AG08396 (cell line): Measurements from ENCODE around the gene PAMR1.
"Not testable (repeated sequence)": the region's sequence is repeated elsewhere in the genome, so short reads cannot be mapped to it uniquely, and the experiment has no call there.

ENCODE experiments used
- DNase-seq: peaks from one replicate; pipeline ENCODE4 v3.0.0; 2012; ENCODE audit warnings: low spot score, mixed read lengths

PAMR1 gene

DNA sequence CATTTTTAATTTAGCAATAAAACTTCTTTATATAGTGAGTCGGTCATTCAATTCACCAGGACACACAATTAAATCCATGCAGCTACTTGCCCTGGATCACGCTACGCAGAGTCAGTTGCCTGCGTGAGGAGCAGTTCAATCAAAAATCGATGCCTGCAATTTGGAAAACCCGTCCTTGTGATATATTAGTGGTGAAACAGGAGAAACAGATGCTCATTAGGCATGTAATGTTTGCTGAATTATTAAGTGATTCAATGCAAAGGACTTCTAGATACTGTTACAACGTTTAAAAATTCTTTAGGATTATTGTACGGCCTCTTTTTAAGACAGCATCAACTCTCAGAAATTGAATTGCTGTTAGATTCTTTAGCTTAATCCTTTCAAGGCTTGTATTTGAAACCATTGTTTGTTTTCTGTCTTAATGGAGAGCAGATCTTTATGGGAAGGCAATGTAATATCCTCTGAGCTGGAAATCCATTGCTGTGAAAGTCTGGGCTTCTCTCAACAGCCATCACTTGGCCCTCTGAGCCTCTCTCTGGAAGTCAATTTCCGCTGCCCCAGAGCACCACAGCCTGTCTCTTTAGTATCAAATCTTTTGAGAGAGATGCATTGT, 20.1 kb upstream of the PAMR1 start:
- DNase-seq = no peak

DNA sequence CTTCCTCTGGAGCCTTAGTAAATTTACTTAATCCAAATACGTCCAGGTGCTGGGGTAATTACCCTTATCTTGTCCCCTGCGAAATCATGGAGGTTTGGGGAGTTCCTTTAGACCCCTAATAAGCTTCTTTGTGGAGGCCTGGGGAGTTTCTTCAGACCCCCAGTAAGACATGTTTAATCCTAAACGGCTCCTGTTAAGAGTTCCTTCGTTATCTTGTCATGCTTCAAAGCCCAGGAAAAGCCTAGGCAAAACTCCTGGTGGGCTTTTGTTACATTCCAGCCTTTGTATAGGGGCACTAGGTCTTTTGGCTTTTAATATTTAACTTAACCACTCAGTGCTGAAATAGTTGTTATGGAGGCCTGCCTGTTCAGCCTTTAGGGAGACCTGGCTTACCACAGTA, 18.1 kb upstream of the PAMR1 start:
- DNase-seq = no peak

DNA sequence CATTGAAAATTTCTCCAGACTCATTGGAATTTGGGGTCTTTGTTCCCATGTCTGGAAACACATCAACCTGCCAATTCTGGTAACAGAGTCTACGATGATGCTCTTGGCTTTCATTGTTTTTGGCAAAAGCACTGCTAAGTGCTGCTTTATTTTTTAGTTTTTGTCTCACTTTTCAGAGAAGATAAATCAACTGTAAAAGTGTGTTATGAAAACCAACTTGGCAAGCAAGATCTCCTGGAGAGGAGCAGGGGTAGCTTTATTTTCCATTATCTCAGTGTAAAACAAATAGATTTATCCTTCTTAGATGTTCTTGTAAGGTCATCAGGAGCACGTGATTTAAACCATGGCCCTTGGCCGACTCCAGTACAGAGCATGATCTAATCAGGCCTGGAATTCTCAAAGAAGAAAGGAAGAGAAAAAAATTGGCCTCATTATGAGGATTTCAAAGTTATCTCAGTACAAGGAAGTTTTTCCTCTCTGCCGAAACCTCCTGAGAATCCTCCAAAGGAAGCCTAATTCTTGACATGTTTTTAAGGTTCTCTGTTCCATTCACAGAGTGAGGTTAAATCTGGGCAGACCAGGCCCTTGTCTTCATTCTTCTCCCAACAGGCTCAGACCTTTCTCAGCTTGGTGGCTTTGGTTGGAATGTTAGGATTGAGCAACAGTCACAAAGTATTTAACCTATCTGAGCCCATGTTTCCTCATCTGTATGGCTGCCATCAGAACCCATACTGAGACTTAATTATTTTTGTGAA, 16.4 kb upstream of the PAMR1 start:
- DNase-seq = no peak

DNA sequence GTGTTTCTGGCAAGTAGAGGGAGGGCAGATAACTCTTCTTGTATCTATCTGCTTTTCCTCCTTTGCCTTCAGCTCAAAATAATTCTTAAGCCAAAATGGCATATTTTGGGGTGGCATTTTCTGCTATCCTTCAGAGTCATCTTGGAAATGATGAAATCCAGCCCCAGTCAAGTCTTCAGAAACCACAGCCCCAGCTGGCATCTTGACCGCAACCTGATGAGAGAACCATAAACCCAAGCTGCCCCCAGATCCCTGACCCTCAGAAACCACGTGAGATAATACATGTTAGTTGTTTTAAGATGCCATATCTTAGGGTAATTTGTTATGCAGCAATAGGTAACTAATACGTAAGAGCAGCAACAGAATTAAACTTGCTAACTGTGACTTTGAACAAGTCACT, 15.1 kb upstream of the PAMR1 start:
- no peak for DNase-seq

DNA sequence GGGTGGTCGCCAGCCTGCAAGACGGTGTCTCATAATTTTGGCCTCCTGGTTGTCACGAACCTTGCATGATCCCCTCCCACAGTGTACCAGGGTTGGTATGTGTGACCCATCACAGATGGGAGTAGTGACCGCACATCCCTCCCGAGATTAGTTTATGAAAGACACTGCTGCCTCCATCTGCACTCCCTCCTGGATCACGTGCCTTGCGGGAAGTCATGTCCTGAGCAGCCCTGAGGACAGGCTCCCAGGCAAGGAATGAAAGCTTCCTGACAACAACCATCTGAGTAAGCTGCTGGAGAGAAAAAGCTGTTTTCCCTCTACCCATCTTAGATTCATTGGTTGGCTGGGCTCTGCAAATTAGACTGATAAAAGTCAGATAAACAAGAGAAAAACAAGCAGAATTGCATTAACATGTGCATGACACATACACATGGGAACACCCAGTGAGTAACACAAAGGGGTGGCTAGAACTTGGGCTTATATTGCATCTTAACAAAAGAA, 14.4 kb upstream of the PAMR1 start:
- DNase-seq = peak; percentile 71

DNA sequence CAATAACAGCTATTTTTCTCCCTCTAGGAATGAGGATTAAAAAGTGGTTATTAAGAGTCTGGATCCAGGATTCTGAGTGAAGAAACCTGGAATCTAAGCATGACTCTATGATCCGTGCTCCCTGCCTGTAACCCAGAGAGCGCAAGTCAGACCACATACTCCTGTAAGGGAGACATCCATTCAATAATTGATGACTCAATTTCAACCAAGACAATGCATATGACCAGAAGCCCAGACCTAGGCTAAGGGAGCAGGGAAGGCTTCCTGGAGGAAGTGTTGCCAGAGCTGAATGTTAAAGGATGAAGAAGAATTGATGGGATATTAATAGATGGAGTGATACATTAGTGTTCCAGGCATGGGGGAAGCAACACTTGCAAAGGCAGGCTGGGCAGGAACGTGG, 13.8 kb upstream of the PAMR1 start:
- DNase-seq = no peak

DNA sequence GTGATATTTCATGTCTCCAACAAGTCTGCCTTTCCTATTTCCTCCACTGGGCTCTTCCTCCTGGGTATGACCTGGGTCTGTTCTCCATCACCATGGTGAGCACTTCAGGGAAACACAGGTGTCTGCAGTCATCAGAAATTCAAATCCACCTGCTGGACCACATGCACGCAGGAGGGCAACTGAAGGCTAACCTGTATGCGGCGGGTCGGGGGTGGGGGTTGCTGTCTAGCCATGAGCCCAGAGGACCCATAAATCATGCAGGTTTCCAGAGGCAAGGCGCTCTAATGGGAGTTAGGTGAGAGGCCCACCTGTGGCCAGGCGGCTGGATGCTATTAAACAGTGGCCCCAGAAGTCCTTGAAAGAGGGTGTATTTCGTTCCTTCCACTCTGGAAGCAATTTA, 11.1 kb upstream of the PAMR1 start:
- no peak for DNase-seq

DNA sequence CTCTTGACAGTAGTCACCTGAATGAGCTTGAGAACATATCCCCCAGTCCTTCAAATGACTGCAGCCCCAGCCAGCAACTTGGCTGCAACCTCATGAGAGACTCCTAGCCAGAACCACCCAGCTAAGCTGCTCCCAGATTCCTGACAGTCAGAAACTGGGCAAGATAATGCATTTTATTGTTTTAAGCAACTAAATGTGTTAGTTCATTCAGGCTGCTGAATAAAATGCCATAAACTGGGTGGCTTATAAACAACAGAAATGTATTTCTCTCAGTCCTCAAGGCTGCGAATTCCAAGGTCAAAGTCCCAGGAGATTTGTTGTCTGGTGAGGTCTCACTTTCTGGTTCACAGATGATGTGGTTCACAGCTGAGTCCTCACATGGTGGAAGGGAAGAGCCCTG, 5.8 kb upstream of the PAMR1 start:
- no peak for DNase-seq

DNA sequence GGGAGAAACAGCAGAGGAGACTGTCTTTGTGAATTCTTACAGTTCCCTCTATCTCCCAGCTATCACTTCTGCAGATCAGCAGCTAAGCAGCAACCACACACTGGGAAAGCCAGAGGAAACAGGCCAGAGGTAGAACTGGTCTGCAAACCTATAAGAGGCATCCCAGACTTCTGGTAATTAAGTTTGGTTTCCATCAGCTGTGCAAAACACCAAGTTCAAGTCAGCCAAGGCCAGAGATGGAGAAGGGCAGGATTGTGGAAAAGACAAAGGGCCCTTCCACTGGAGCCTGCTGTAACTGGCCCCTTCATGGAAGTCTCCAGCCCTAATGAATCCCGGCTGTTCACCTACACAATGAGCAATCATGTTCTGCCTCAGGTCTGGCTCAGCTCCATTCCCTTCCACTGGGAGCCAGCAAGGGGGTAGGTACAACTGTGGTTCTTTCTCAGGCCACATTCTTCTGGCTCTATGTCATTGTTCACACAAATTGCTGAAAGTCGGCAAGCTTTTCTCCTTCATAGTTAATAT, 4.6 kb upstream of the PAMR1 start:
- DNase-seq = peak; percentile 82

DNA sequence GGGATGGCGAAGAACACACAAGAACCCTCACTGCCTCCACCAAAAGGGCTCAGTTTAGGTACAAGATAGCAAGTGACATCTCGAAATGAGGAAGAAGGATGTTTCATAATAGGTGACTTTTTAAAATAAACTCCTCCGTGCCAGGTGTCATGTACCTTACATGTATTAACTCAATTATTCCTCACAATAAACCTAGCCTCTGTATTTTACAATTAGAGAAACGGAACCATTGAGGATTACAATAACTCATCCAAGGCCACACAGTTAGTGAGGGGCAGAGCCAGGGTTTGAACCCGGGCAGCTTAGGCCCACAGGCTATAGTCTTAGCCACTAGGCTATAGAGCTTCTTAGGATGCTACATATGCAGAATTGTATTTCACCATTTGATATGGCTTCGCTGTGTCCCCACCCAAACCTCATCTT, 965 bp upstream of the PAMR1 start:
- no peak for DNase-seq

DNA sequence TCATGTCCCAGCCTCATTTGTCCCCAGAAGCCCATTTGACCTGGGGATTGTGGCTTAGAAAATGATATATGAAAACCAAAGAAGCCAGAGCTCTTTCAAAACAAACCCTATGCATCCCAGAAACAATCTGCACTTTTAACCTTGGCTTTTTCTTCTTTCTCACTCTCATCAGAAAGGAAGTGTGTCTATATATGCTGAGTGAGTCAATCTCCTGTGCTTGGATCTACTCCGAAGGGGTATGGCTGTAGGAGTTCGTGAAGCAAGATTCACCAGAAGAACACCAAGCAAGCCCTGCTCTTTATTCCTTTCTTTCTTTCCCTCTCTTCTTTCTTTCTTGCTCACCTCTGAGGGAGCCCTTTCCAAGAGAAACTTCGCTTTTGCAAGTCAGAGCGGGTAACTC, 636 bp downstream of the PAMR1 start:
- DNase-seq = no peak

DNA sequence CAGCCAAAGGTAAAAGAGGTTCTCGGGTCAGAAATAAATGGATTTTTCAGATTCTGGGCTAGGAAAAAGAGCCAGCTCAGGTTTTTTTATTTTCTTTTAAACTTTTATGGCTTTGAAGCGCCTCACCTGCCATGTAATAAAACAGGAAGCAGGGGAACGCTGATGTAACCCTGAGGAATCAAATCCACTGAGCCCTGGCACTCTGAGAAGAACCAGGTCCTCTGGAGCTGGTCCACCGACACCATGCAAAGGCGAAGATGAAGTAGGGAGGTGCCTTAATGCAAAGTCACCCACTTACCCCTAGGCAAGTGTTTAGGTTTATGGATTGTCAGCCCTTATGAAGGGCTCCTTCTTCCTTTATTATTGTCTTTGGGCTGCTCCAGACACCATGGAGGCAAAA, 1.6 kb downstream of the PAMR1 start:
- DNase-seq = no peak

DNA sequence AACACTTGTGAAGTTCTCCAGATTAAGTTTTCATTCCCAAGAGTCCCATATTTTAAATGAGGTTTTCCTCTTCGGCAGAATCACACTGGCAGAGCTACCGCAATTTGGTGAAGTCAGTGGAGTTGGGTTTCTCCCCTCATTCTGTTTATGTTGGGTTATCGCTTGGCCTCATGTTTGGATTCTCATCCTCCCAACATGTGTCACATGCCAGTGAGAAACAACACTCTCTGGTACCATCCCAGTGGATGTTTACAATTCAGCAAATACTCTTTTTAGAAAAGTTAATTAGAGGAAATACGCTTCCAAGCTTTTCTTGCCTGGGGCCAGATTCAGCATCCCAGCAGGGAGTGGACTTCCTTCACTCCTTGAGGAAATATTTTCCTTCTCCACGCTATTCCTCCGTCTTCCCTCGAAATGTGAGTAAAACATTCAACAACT, 2.1 kb downstream of the PAMR1 start:
- DNase-seq = peak; percentile 38

DNA sequence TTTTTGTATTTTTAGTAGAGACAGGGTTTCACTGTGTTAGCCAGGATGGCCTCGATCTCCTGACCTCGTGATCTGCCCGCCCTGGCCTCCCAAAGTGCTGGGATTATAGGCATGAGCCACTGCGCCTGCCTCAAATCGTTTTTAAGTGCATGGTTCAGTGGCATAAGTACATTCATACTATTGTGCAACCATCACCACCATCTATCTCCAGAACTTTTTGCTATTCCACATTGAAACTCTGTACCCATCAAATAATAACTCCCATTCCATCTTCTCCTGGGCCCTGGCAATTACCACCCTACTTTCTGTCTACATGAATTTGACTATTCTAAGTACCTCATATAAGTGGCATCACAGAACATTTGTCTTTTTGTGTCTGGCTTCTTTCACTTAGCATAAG, 3.3 kb downstream of the PAMR1 start:
- DNase-seq = not testable (repeated sequence)

DNA sequence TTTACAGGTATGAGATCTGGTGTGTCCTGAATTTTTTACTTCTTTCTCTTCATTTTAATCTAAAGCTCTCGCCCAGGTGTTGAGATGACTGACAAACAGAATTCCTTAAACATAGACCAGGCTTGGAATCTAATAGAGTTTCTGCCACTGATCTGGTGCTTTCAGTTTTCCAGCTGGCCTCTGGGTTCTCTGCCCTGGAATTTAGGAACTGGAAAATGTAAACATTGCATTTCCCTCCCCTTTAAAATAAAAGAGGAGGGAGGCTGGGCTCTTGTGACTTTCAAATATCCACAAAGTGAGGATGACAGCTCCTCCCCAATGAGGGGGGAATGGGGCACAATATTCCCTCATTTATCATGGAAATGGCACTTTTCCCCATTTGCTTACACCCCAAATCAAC, 5.0 kb downstream of the PAMR1 start:
- no peak for DNase-seq

DNA sequence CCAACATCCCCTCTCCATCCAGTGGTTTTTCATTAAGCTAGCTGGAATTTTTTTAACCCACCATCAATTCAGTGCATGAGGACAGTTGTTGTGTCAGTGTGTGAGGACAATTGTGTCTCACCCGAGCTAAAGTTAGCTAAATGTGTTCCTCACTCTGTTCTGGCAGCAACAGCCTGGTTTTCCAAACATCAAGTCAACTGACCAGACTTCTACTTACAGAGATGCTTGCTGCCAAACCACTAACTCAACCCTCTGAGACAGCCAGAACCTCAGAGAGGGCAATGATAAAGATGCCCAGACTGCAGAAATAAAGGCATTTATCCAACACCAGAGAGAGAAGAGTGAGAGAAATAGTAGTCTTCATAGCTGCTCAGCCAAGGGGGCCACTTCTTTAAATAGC, 6.7 kb downstream of the PAMR1 start:
- DNase-seq = no peak

DNA sequence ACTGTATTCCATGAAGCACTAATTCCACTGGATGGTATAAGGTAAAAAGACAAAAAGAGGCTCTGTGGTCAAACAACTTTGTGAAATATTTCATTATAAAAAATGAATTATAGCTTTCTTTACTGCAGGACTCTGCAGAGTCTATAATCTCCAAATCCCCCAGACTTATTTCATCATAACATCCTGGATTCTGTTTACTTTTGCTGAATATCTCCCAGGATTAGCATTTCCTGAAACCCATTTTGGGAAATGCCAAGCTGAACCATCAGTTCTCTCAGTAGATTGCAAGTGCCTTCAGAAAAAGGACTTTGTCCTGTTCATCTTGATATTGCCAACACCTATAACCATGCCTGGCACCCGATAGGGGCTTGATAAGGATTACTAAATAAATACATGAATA, 7.9 kb downstream of the PAMR1 start:
- DNase-seq = no peak

DNA sequence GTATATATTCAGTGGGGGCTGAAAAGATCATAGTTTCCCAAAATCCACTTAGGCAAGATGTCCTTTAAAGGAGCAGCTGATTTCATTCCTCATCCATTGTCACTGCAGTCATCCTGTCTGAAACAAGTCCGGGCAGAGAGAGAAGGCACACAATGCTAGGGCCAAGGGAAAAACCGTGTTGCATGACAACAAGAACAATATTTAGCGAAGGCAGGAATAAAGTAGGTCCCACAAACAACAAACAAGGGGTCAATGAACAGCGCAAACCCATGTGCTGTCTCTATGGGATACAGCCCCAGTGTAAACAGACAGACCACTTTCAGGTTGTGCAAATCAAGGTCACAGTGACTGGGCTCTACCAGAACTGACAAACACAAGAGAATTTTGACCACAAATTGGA, 9.0 kb downstream of the PAMR1 start:
- DNase-seq = no peak

DNA sequence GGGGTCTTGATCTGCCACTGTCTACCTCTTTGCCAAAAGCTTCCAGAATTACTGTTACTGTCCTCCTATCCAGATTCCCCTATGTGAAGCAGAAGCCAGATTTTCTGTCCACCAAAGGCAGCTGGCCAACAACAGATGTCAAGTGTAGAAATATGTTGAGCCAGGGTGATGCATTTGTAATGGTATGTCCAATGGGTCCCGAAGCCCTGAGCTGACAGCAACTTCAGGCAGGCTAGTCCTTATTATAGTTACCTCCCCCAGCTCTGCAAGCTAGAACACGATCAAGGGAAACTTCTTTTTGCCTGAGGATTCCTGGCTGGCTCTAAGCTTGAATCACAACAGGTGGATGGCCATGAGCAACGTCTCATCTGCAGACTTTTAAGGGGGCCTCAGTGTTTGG, 10.2 kb downstream of the PAMR1 start:
- peak; percentile 69 for DNase-seq

DNA sequence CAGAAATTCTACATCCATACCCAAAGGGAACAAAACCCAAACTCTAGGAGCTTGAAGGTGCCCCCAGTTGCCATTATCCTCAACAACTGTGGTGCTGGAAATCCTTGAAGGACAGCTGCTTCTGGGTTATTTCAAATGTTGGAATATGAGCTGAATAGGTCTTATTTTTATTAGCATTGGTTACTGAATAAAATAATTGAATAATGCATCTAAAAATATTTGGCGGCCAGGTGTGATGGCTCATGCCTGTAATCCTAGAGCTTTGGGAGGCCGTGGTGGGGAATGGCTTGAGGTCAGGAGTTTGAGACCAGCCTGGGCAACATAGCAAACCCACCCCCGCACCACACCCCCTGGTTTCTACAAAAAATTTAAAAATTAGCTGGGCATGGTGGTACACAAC, 10.9 kb downstream of the PAMR1 start:
- no peak for DNase-seq

DNA sequence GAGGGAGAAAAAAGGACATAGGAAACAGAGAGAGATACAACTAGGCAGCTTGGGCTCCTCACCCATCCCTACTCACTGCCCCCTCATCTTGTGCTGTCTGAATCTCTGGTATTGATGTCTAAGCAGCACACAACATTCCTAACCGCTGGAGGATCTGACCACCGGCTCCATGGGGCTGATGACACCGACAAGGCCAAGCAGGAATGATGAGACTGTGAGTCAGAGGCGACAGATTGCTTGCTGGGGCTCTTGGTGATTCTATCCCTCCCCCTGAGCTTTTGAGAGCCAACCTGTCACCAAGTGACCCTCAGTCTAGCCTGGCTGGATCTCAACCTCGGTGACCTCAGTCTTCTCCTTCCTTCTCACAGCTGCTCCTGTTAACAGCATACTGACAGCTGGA, 13.8 kb downstream of the PAMR1 start:
- DNase-seq = peak; percentile 79

DNA sequence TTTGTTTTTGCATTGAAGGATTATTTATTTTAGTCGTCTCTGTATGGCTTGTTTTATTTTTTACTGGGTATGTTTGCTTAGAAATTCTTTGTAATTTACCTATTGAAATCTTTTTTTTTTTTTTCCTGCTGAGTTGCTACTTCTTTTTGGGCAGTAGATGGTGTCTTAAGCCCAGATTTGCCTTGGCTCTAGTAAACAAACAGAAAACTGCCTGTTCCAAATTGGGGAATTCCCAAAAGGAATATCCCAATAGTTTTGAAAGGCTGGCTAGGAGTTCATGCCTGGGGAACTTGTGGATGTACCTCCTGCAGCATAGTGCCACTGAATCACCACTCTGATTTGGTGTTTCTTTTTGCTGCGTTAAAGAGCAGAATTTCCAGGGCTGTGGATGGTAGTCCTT, 17.7 kb downstream of the PAMR1 start:
- no peak for DNase-seq

DNA sequence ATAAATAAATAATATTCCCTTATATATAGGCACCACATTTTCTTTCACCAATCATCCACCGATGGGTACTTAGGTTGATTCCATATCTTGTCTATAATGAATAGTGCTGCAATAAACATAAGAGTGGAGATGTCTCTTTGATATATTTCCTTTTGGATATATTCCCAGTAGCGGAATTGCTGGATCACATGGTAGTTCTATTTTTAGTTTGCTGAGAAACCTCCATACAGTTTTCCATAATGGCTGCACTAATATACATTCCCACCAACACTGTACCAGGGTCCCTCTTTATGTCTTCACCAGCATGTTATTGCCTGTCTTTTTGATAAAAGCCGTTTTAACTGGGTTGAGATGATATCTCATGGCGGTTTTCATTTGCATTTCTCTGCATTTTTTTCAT, 23.6 kb downstream of the PAMR1 start:
- DNase-seq = no peak

DNA sequence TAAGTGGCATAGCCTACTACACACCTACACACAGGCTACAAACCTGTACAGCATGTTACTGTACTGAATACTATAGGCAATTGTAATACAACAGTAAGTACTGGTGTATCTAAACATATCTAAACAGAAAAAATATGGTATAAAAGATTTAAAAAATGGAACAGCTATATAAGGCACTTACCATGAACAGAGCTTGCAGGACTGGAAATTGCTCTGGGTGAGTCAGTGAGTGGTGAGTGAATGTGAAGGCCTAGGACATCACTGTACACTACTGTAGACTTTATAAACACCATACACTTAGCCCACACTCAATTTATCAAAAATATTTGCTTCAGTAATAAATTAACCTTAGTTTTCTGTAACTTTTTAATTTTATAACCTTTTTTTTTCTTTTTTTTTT, 24.7 kb downstream of the PAMR1 start:
- no peak for DNase-seq
